LoVo (cell line): ENCODE results near the gene ZEB1.
"Not testable (repeated sequence)": the region's sequence is repeated elsewhere in the genome, so short reads cannot be mapped to it uniquely, and the experiment has no call there.

Experiments
- DNase-seq: peaks from one replicate; pipeline ENCODE4 v3.0.0-alpha.2; 2016; ENCODE audit warnings: low spot score

The ZEB1 gene

DNA sequence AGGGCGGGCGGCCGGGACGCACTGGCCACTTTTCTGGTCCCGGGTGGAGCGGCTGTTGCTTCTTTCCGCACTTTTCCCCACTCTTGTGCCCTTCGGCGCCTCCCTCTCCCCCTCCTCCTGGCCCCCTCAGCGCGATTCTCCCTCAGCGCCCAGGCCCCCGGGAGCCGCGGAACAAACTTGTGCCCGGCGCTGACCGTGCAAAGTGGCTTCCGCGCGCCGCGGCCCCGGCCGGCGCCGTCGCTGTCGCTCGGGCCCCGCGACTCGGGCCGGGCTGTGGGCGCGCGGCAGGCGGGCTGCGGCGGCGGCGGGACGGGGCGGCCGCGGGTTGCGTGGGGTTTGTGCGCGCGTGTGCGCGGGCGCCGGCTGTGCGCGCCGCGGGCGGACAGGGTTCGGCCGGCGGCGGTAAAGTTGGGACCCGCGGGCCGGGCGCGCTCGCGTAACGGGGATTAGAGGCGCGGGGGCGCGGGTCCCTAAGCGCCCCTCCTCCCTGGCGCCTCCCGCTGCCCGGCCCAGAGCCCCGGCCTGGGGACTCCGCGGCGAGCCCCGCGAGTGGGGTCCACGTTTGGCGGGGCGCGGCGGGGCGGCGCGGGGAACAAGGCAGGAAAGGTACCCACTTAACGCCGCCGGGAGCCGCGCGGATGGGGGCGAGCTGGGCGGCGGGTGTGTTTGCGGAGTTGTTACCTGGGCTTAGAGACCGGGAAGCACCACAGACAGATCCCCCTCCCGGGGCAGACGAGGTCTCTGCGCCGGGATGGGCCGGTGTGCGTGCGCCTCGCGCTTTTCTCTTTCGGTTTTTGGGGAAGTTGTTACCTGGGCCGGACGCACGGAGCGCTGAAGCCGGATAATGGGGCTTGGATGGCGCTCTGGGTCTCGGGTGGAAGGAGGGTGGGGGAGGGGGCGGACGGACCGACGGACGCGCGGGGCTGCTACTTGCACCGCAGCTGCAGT lies 860 bp downstream of the ZEB1 start:
- DNase-seq, result peak; percentile 27

DNA sequence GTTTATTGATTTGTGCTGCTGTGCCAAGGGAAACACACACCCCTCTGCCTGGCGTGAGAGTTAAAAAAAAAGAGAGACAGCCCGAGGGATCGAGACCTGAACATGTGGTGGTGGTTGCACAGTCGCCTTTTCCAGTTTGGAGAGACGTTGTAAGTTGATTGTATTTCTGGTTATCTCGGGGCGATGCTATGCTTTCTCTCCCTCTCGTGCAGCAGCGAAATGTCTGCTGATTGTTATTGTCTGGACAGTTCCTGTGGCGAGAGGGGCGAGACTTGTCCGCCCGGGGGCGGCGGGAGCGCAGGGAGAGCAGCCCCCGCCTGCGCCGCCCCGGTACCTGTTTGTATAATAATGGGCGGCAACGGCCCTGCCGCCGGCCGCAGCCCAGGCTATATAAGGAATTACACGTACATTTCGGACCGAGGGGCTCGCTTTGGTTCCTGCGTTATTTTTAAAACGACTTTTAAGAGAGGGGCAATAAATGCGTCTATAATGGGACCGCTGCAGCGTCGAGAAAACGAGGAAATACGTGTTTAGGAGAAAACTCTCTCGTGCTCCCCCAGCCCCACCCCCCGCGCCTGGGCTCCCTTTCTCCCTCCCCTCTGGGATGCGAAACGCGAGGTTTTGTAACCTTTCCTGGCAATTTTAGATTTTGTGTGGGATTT lies 1.7 kb downstream of the ZEB1 start:
- DNase-seq, result peak; percentile 31

DNA sequence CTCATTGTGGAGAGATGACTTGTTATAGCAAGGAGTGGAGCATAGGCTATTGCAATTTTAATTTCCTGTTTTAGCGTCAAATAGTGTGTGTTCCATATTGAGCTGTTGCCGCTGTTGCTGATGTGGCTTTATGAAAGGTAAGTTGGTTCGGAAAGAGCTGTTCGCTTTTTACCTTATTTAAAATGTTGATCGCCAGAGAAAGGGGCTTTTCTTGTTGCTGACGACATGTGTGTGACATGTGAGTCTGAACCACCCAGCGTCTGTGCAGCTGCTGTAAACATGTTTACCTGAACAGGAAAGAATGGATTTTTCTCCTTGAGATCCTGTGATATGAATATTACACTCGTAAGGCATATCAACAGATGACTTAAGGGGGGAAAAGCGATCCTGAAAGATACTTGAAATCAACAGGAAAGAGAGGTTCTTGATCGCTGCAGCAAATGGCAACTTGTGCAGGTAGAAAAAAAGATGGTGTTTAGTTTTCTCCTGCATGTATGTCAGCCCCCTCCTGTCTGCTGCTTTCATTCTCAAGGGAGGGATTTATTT lies 2.5 kb downstream of the ZEB1 start:
- no peak for DNase-seq

DNA sequence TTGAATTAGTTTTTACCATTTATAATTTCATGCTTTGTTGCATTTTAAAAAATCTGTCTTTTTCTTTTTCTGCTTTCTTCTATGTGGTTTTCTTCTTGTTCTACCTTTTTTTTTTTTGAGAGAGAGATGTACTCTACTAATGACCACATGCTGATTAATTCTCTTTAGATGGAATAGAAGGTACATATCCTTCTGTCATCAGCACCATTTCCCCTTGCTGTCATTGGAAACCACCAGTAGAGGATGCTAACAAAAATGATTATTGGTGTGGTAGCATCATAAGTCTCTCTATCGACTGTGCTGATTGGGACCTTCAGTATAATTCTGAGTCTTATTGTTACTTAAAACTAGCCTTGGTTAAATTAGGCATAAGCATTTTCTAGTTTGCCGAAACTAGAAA lies 3.6 kb downstream of the ZEB1 start:
- no peak for DNase-seq

- no peak for DNase-seq
Observed at GRCh38 chr10:31340343-31340742, 21.3 kb downstream of the ZEB1 start.

DNA sequence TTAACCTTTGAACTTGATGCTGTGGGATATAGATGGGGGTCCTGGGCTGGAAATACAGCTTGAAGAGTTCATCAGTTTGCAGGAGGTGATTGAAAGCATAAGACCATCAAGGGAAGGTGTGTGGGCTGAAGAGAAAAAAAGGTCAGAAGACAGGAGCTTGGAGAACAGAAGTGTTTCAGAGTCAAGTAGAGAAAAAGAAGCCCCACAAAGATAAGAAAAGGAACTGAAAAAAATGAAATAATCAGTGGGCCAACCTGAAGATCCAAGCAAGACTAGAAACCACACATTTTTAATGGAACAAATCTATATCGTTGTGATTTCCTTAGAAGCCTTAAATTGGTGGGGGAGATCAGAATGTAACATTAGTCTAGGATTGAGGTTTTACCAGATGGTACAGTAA lies 22.5 kb downstream of the ZEB1 start:
- DNase-seq, result no peak

DNA sequence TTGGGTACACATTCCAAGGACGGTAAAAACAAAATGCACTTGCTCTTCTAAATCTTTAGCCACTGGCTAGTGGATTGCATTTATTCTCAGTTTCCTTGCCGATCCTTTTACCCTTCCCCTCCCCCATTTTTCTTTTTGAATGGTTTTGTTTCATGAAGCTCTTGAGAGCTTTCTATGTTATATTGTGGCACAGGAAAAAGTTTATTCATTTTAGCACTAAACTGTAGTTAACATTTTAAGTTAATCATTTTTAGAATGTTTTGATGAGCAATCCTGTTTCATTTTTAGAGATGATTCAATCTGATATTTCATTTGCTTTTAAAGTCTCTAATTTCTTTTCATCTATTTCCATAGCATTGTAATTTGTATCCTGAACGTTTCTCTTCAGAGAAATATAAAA lies 24.0 kb downstream of the ZEB1 start:
- no peak for DNase-seq

DNA sequence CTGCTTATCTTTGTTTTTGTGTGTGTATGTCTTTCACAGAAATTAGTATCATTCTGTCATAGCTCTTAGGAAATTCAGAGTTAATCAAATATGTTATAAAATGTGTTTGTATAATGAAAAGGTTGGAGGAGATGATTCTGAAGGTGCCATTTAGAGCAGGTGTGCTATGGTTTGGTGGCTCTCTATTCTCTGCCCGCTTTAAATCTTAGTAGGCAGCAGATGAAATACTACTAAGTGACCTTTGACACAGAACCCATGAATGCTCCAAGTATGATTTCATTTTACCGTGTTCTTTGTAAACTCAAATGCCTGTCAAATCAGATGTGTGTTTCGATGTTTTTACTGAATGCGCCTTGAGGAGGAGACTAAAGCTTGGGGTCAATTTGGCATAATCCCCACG lies 24.5 kb downstream of the ZEB1 start:
- DNase-seq, result peak; percentile 21

- DNase-seq, result no peak
Observed at GRCh38 chr10:31345886-31346285, 26.9 kb downstream of the ZEB1 start.

- no peak for DNase-seq
Observed at GRCh38 chr10:31346953-31347352, 27.9 kb downstream of the ZEB1 start.

GRCh38 chr10:31347705-31348104 lies 28.7 kb downstream of the ZEB1 start:
- DNase-seq, result no peak

DNA sequence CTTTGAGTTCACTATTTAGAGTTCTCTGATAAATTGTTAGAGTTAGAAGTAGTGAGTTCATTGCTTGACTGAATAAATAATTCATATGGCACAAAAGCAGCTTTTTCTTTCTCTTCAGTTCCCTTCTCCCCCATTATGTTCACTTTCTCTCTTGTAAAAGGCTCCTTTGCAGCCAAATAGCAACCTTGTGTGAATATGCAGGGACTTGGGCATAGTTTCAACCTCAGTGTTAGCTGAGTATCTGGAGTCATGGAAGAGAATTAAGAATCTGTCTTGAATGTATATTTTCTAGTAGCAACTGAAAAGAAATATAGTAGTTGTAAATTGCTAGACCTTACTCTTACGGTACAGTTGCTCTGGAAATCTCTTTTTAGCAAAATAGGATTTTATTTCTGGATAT lies 31.9 kb downstream of the ZEB1 start:
- no peak for DNase-seq

DNA sequence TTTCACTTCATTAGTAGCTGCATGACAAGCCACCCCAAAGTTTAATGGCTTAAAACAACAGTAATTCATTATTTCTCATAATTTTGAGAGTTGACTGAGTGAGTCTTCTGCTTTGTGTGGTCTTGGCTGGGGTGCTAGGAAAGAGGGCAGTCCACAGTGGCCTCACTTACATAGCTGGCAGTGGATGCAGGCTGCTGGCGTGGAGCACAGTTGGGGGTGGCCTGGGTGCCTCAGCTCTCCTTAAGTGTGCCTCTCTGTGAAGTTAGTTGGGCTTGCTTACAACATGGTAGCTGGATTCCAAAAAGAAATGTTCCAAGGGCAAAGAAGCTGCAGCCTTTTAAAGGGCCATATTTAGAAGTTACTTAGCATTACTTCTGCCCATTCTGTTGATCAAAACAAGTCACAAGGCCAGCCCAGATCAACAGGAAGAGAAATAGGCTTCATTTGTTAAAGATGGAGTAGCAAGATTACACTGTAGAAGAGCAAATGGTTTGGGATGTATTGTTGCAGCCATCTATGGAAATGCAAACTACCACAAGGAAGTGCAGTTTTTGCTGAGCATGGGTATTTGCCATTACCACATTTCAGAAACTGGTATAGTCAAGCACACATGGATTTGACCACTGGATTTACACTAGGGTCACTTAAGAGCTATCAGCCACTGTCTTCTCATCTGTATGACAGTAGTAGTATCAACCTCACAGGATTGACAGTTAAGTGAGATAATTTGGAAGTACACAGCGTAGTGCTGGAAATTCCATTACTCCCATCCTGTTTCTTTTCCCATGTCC lies 33.6 kb downstream of the ZEB1 start:
- DNase-seq, result no peak

- DNase-seq, result peak; percentile 70
Observed at GRCh38 chr10:31353574-31353973, 34.6 kb downstream of the ZEB1 start.

GRCh38 chr10:31358688-31359330 lies 39.8 kb downstream of the ZEB1 start:
- no peak for DNase-seq

GRCh38 chr10:31359979-31360378 lies 41.0 kb downstream of the ZEB1 start:
- peak; percentile 13 for DNase-seq

- DNase-seq, result not testable (repeated sequence)
Observed at GRCh38 chr10:31361475-31361874, 42.5 kb downstream of the ZEB1 start.

GRCh38 chr10:31362023-31362641 lies 43.1 kb downstream of the ZEB1 start:
- no peak for DNase-seq

DNA sequence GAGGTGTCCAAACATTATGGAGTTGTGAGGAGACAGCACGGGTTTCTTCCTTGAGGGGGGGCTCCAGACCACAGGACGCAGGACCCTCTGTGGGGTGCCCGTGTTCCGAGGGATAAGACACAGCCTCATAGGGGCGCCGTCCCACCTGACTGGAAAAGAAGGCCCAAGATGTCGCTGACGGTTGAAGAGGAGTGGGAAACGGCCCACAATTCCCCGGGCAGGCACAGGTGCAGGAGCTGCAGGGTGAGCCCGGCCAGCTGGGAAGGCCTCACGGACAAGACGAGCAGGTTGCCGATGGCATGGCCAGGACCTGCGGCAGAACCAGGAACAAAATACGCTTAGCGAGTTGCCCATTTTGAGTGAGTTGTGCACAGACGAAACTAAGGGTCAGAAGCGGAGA lies 44.7 kb downstream of the ZEB1 start:
- DNase-seq, result not testable (repeated sequence)

DNA sequence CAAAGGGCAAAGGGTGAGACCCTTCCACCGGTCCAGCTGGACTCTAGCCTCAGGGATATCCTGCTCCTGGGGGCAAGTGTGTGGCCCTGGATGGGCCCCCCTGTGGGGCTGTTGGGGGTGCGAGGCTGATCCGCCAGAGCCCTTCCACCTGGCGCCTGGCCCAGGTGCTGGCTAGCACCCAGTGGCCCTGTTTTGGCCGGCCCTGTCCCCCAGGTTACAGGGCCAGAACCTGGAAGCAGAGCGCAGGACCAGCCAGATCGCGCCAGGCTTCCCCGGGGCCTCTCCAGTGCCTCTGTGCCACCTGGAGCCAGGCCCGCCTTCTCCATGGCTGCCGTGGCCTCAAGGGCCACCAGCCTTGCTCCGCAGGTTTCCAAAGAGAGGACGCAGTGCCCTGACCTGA lies 45.2 kb downstream of the ZEB1 start:
- DNase-seq, result not testable (repeated sequence)

DNA sequence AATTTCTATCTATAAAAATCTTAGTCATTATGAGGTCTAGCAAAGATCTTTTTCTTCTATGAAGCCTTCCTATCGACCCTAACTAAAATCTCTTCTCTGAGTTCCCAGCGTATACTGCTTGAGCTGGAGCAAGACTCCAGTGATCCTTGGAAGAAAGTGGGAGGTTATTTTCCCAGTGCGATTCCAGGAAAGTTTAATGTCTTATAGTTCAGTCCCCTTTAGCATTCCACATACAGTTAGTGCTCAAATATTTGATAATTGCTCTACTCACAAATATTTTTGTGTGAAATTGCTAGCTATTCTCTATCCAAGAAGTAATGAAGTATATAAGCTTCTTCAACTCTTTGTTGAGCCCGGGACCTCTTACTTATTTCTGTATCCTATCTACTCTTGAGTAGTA lies 47.7 kb downstream of the ZEB1 start:
- DNase-seq, result no peak
